ENCODE results near the gene ESPN. TPM values are rescaled to one million over a fixed set of nuclear protein-coding genes. Genes with fewer than 3 reads are reported as not detected.

The ESPN gene
- total and polyA plus RNA-seq, 2 of the 8 experiments (the other 6 are each of a cell fraction or from before 2014, with no cell fraction given), result 5.2 to 16.3 TPM

- H4K8ac ChIP-seq (ENCODE audit: extremely low read depth, insufficient read depth, low read length), result no peak overlapping the region; the same call in 1 of the 2 replicates
- no peaks in the 10 kb centered on the region; the same call in 1 of the 2 replicates for H3K79me1 ChIP-seq (ENCODE audit: low read depth, low read length)
- no peaks in the 10 kb centered on the region for H3K79me2 ChIP-seq (ENCODE audit: control insufficient read depth in 1 of 2, insufficient read depth in 2 of 2, low read length in 2 of 2)
- H3K14ac ChIP-seq (ENCODE audit: insufficient read length), result no peak overlapping the region
- no peak overlapping the region for H3K56ac ChIP-seq (replicated peaks; ENCODE audit: insufficient read length, low read depth, low read length)
- H3K9me3 ChIP-seq (ENCODE audit: insufficient read depth in 2 of 2, low read depth in 1 of 2, low read length in 1 of 2), result no peaks in the 10 kb centered on the region
- no peak overlapping the region for H2BK120ac ChIP-seq (replicated peaks; ENCODE audit: low read depth, low read length)
- H3K36me3 ChIP-seq (ENCODE audit: control insufficient read depth in 2 of 4, insufficient read depth in 4 of 4, low read length in 3 of 4), result no peaks in the 10 kb centered on the region
- peaks cover 4% of the 10 kb centered on the region in 2 experiments for H4K20me1 ChIP-seq (replicated peaks in 1 of 2; ENCODE audit: control insufficient read depth in 1 of 2, insufficient read depth in 2 of 2, low read length in 2 of 2)
- H3K18ac ChIP-seq (ENCODE audit: extremely low read depth, low read length), result no peak overlapping the region
- H3K4me1 ChIP-seq (replicated peaks in 1 of 4; ENCODE audit: control insufficient read depth in 3 of 4, insufficient read depth in 4 of 4, low read length in 3 of 4), result peaks cover 0 to 27% (median 14%) of the 10 kb centered on the region in 4 experiments; a peak in 6 of 7 replicates
- peak overlapping the region; percentile 37 to 82 (median 54) for H3K4me3 ChIP-seq (ENCODE audit: extremely low read depth in 1 of 4, insufficient read depth in 2 of 4, low read depth in 3 of 4, low read length in 4 of 4)
- H2BK15ac ChIP-seq (ENCODE audit: low read length), result no peak overlapping the region
- H3K4ac ChIP-seq (replicated peaks; ENCODE audit: insufficient read length, low read depth, low read length), result no peak overlapping the region
- H2BK20ac ChIP-seq (ENCODE audit: low read length), result no peak overlapping the region
- no peak overlapping the region for H4K91ac ChIP-seq (replicated peaks; ENCODE audit: insufficient read length, low read length)
- H3K23ac ChIP-seq (ENCODE audit: insufficient read length), result no peak overlapping the region
- FAIRE-seq (no peak), DNase-seq (ENCODE audit: low read depth in 1 of 2, low spot score in 2 of 2) (no peak)
- H3K4me2 ChIP-seq (ENCODE audit: insufficient read depth in 1 of 2, low read depth in 2 of 2, low read length in 2 of 2), result peak overlapping the region; percentile 87 to 99
- no peak overlapping the region for H3K9ac ChIP-seq (replicated peaks in 1 of 4; ENCODE audit: extremely low read depth in 1 of 4, low read depth in 3 of 4, low read length in 3 of 4)
- no peak overlapping the region for H2AFZ ChIP-seq (ENCODE audit: low read length)
- H2BK12ac ChIP-seq (ENCODE audit: low read depth, low read length), result no peak overlapping the region
- POLR2A ChIA-PET (ENCODE audit: partially characterized antibody), result interaction anchor here (1.0 kb wide), 1 partner anchor 10 kb away, joined by 3 read pairs; no protein-coding TSS in a partner anchor
- CTCF ChIA-PET (ENCODE audit: partially characterized antibody), result interaction anchor here (0.7 to 10.2 kb wide), 4 partner anchors 8 to 24 kb away, joined by 3 to 107 read pairs (median 21); no protein-coding TSS in a partner anchor
- no peak overlapping the region for H2BK5ac ChIP-seq (ENCODE audit: low read depth, low read length)
- H3K27ac ChIP-seq (ENCODE audit: low read depth, low read length), result no peak overlapping the region
- H3K23me2 ChIP-seq (ENCODE audit: low read depth, low read length), result peaks cover 12% of the 10 kb centered on the region; the same call in 1 of the 2 replicates
- WGBS, 2 experiments (ENCODE audit: extremely low coverage in 1 of 2, insufficient coverage in 1 of 2, insufficient read length in 1 of 2, insufficient replicate concordance in 2 of 2, low coverage in 1 of 2, low lambda C conversion rate in 2 of 2, missing lambda C conversion rate in 1 of 2), result 2% methylated on average over 12 of the region's 74 CpGs; no CpG with 5 or more reads in 1 of the 2 experiments
- H4K5ac ChIP-seq (ENCODE audit: insufficient read length, low read depth, low read length), result no peak overlapping the region
- peaks cover 0 to 31% (median 20%) of the 10 kb centered on the region in 4 experiments; a peak in 5 of 7 replicates for H3K27me3 ChIP-seq (replicated peaks in 1 of 4; ENCODE audit: control insufficient read depth in 3 of 4, extremely low read depth in 1 of 4, insufficient read depth in 3 of 4, low read length in 3 of 4)
- no peak overlapping the region for H2AK5ac ChIP-seq (ENCODE audit: low read depth, low read length)
- TF ChIP-seq RBBP5 (IDR thresholded peaks at IDR 0.05; ENCODE audit: borderline replicate concordance, low read depth, low read length) (0 out of 2 replicates have a peak, but pooled peaks have one; percentile 16), ATF3 (IDR thresholded peaks at IDR 0.05; ENCODE audit: insufficient read depth, low read depth, low read length) (no peak)
Observed at GRCh38 chr1:6497215-6497866, 72.8 kb downstream of the ESPN start.

Measured in H1 (cell line).